A549 (cell line): ENCODE results near the gene S100A11. TPM values are rescaled to one million over a fixed set of nuclear protein-coding genes. Genes with fewer than 3 reads are reported as not detected.

ENCODE experiments used
- ATAC-seq, 2 experiments: fragments of 200-7000 bp in 1 of 2; fragments of >200 bp in 1 of 2; cut with Nextera tagmentation in 1 of 2; cut with Tn5 transposase in 1 of 2; 3 replicates each; pipeline versions ENCODE4 v1.8.0 to v1.9.1; 2018 to 2020; ENCODE audit warnings: mild to moderate bottlenecking in 1 of 2, moderate library complexity in 1 of 2
- CTCF ChIA-PET: fragments of 300-600 bp; sonication (Branson Sonifier 250); formaldehyde crosslinking; extraction: SDS; loops from one replicate; lab custom pipeline; 2021; ENCODE audit warnings: antibody characterized with exemption, inconsistent platforms; lab: Yijun Ruan, JAX
- POLR2A ChIA-PET: fragments of 350-600 bp; formaldehyde crosslinking; extraction: SDS; loops from one replicate; lab custom pipeline; 2021; ENCODE audit warnings: antibody characterized with exemption, inconsistent platforms; lab: Yijun Ruan, JAX
- DNase-seq, 2 experiments: peaks; one replicate each; pipeline versions ENCODE4 v3.0.0 to v3.0.0-alpha.2; 2011 to 2016; ENCODE audit warnings: low read depth in 1 of 2, low spot score in 1 of 2
- FAIRE-seq: peaks from 2 replicates; lab custom pipeline; 2011; peaks lifted over from hg19 to GRCh38; lab: Jason Lieb, UNC
- H3K27ac ChIP-seq, 2 experiments: fragments of >200 bp; sonication (Bioruptor Twin); formaldehyde crosslinking; 3 replicates each; pipeline ENCODE4 v1.5.1; 2016 to 2017
- H3K4me1 ChIP-seq: fragments of >200 bp; sonication (Bioruptor Twin); formaldehyde crosslinking; 3 replicates; pipeline ENCODE4 v1.6.1; 2016
- H3K4me2 ChIP-seq: fragments of >200 bp; sonication (Bioruptor Twin); formaldehyde crosslinking; 3 replicates; pipeline ENCODE4 v1.6.1; 2016
- H3K4me3 ChIP-seq: fragments of >200 bp; sonication (Bioruptor Twin); formaldehyde crosslinking; 3 replicates; pipeline ENCODE4 v1.5.1; 2016
- H3K9me3 ChIP-seq: fragments of >200 bp; sonication (Bioruptor Twin); formaldehyde crosslinking; 3 replicates; pipeline ENCODE4 v1.6.1; 2016
- CBX2 ChIP-seq: fragments of 200-600 bp; sonication (generic); IDR thresholded peaks from 2 replicates; pipeline ENCODE4 v1.6.1; 2016; ENCODE audit warnings: low read depth, mild to moderate bottlenecking, borderline replicate concordance
- CBX8 ChIP-seq: fragments of 200-600 bp; sonication (generic); IDR thresholded peaks from 2 replicates; pipeline ENCODE4 v1.6.1; 2016
- CHD2 ChIP-seq: fragments of 150-350 bp; IDR thresholded peaks from 2 replicates; pipeline ENCODE4 v1.6.1; 2014; ENCODE audit warnings: low read length; ENCODE audit not compliant: partially characterized antibody
- CHD4 ChIP-seq: fragments of 200-600 bp; sonication (generic); IDR thresholded peaks from 2 replicates; pipeline ENCODE4 v1.6.1; 2016; ENCODE audit warnings: antibody characterized with exemption, mild to moderate bottlenecking, borderline replicate concordance
- EP300 ChIP-seq, 2 experiments: fragments of >200 bp; sonication (Bioruptor Twin); formaldehyde crosslinking; IDR thresholded peaks; 2 replicates in 1 of 2; 3 replicates in 1 of 2; pipeline ENCODE4 v1.6.1; 2016 to 2017
- ESRRA ChIP-seq: fragments of 150-350 bp; IDR thresholded peaks from 2 replicates; pipeline ENCODE4 v1.6.1; 2014; ENCODE audit warnings: mild to moderate bottlenecking, low read length, borderline replicate concordance
- FOSB ChIP-seq: fragments of 250-450 bp; sonication (Bioruptor Pico); IDR thresholded peaks from 2 replicates; pipeline ENCODE4 v1.5.0; 2020; ENCODE audit warnings: mild to moderate bottlenecking, moderate library complexity
- HEYL ChIP-seq: fragments of 250-450 bp; sonication (Bioruptor Pico); IDR thresholded peaks from 2 replicates; pipeline ENCODE4 v1.8.0; 2021; ENCODE audit warnings: mild to moderate bottlenecking, moderate library complexity
- HOXB13 ChIP-seq: fragments of 250-450 bp; sonication (Bioruptor Pico); IDR thresholded peaks from 2 replicates; pipeline ENCODE4 v1.5.0; 2020; ENCODE audit warnings: low read depth, mild to moderate bottlenecking, moderate library complexity
- JUNB ChIP-seq: fragments of >200 bp; sonication (Bioruptor Twin); formaldehyde crosslinking; IDR thresholded peaks from 2 replicates; pipeline ENCODE4 v1.6.1; 2016
- KDM1A ChIP-seq: fragments of 200-600 bp; sonication (generic); IDR thresholded peaks from 2 replicates; pipeline ENCODE4 v1.6.1; 2016; ENCODE audit warnings: low read depth, mild to moderate bottlenecking
- NFE2L2 ChIP-seq: fragments of 150-350 bp; conservative IDR thresholded peaks from 2 replicates; pipeline ENCODE4 v1.6.1; 2014; ENCODE audit warnings: low read length
- NPAS2 ChIP-seq: fragments of 250-450 bp; sonication (Bioruptor Pico); IDR thresholded peaks from 2 replicates; pipeline ENCODE4 v1.8.0; 2022; ENCODE audit warnings: mild to moderate bottlenecking, moderate library complexity, borderline replicate concordance
- NR3C1 ChIP-seq: fragments of >200 bp; sonication (Bioruptor Twin); formaldehyde crosslinking; IDR thresholded peaks from 3 replicates; pipeline ENCODE4 v1.6.1; 2017
- POLR2A ChIP-seq: IDR thresholded peaks from 2 replicates; pipeline ENCODE4 v1.6.1; 2012; ENCODE audit warnings: mild to moderate bottlenecking, low read length
- POLR2AphosphoS2 ChIP-seq: conservative IDR thresholded peaks from 2 replicates; pipeline ENCODE4 v1.6.1; 2012; ENCODE audit warnings: low read length, improper control_type of control experiment, inconsistent platforms
- RARB ChIP-seq: fragments of 250-450 bp; sonication (Bioruptor Pico); IDR thresholded peaks from 2 replicates; pipeline ENCODE4 v1.8.0; 2021; ENCODE audit warnings: mild to moderate bottlenecking, moderate library complexity
- RCOR1 ChIP-seq: fragments of 150-350 bp; IDR thresholded peaks from 2 replicates; pipeline ENCODE4 v1.6.1; 2014; ENCODE audit warnings: antibody characterized with exemption, low read length, low read depth
- SREBF2 ChIP-seq: fragments of 450-650 bp; IDR thresholded peaks from 2 replicates; pipeline ENCODE4 v1.6.1; 2014; ENCODE audit warnings: mild to moderate bottlenecking, moderate library complexity
- TFCP2L1 ChIP-seq: fragments of 250-450 bp; sonication (Bioruptor Pico); IDR thresholded peaks from 2 replicates; pipeline ENCODE4 v1.5.0; 2021; ENCODE audit warnings: mild to moderate bottlenecking
- TP53 ChIP-seq: fragments of 250-450 bp; sonication (Bioruptor Pico); IDR thresholded peaks from 2 replicates; pipeline ENCODE4 v1.5.0; 2021; ENCODE audit warnings: mild to moderate bottlenecking, moderate library complexity
- ZFP36 ChIP-seq: fragments of 450-650 bp; IDR thresholded peaks from 2 replicates; pipeline ENCODE4 v1.6.1; 2014; ENCODE audit warnings: borderline replicate concordance; ENCODE audit not compliant: partially characterized antibody
- ZNF302 ChIP-seq: fragments of 250-450 bp; sonication (Bioruptor Pico); IDR thresholded peaks from 2 replicates; pipeline ENCODE4 v1.9.0; 2021; ENCODE audit warnings: inconsistent platforms, mild to moderate bottlenecking, moderate library complexity
- ZSCAN20 ChIP-seq: fragments of 250-450 bp; sonication (Bioruptor Pico); IDR thresholded peaks from 2 replicates; pipeline ENCODE4 v1.8.0; 2022; ENCODE audit warnings: mild to moderate bottlenecking, moderate library complexity
- WGBS: methylation state at CpG from one replicate; pipeline ENCODE4 v1.1.6; 2017; ENCODE audit errors: missing lambda C conversion rate; 5-methylcytosine and 5-hydroxymethylcytosine counted together
- polyA plus RNA-seq, 4 experiments: library from polyadenylated mRNA; depleted of rRNA in 3 of 4; stranded (reverse); fragments of >200 nt; fragmentation: RNase III in 1 of 4; extraction: RNeasy Plus Mini Kit Qiagen cat#74134 plus additional on column Dnase treatment in 1 of 4; gene quantifications; 2 replicates in 3 of 4; 3 replicates in 1 of 4; pipeline ENCODE4 v1.2.3, GENCODE V29; 2011 to 2017
- TF ChIP-seq, protein P1 (sequence below): fragments of 150-350 bp; IDR thresholded peaks from 2 replicates; pipeline ENCODE4 v1.6.1; 2014; ENCODE audit warnings: low read depth, mild to moderate bottlenecking, low read length
- TF ChIP-seq, protein P2 (sequence below): fragments of >200 bp; sonication (Bioruptor Twin); formaldehyde crosslinking; IDR thresholded peaks from 2 replicates; pipeline ENCODE4 v1.6.1; 2016
- TF ChIP-seq, protein P3 (sequence below): fragments of 250-450 bp; sonication (Bioruptor Pico); IDR thresholded peaks from 2 replicates; pipeline ENCODE4 v1.5.0; 2020; ENCODE audit warnings: low read depth, mild to moderate bottlenecking, moderate library complexity
- TF ChIP-seq, protein P4 (sequence below): IDR thresholded peaks from 2 replicates; pipeline ENCODE4 v1.6.1; 2012
- TF ChIP-seq, protein P5 (sequence below): fragments of 450-650 bp; IDR thresholded peaks from 2 replicates; pipeline ENCODE4 v1.6.1; 2014; ENCODE audit warnings: antibody characterized with exemption
- TF ChIP-seq, protein P6 (sequence below): fragments of 250-450 bp; sonication (Bioruptor Pico); IDR thresholded peaks from 2 replicates; pipeline ENCODE4 v1.5.0; 2021; ENCODE audit warnings: mild to moderate bottlenecking, moderate library complexity, borderline replicate concordance

The S100A11 gene
- polyA plus RNA-seq, 2 of the 4 experiments (the other 2 are of a cell fraction): 671 to 1,531 TPM

DNA sequence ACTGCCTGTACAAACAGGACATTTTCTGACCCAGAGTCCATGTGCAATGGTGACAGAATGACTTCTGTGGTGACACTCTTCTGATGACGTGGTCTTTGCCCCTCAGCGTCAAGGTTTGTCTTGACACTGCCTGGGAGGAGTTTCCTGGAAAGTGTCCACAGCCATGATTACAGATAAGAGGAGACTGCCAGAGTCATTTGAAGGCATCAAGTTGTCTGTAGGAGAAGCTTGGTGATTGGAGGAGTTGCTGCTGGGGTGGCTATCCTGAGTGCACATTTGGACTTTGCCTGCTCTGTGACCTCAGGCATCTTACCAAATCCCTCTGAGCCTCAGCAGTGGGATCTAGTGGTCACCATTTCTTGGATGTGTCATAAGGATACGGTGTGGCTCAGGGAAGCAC, 34.3 kb upstream of the S100A11 start:
- H3K4me3 ChIP-seq: no peak overlapping the region
- no peak overlapping the region for H3K27ac ChIP-seq
- H3K4me2 ChIP-seq: no peak overlapping the region
- DNase-seq: no peak
- ChIA-PET POLR2A (no interaction called here), CTCF (interaction anchor here (1.4 to 1.5 kb wide), 2 partner anchors 18 to 115 kb away, joined by 3 to 4 read pairs; no protein-coding TSS in a partner anchor)
- TF ChIP-seq RCOR1 (no peak), ZSCAN20 (CRISPR knock-in tag) (no peak), CHD4 (no peak), ZNF302 (no peak), ZFP36 (no peak), FOSB (no peak), HEYL (CRISPR knock-in tag) (no peak), TP53 (CRISPR knock-in tag) (no peak), NFE2L2 (no peak), POLR2A (no peak), EP300 (IDR thresholded peaks at IDR 0.05) (no peak), NR3C1 (no peak), CBX2 (no peak), TFCP2L1 (no peak)
- TF ChIP-seq, protein P1, sequence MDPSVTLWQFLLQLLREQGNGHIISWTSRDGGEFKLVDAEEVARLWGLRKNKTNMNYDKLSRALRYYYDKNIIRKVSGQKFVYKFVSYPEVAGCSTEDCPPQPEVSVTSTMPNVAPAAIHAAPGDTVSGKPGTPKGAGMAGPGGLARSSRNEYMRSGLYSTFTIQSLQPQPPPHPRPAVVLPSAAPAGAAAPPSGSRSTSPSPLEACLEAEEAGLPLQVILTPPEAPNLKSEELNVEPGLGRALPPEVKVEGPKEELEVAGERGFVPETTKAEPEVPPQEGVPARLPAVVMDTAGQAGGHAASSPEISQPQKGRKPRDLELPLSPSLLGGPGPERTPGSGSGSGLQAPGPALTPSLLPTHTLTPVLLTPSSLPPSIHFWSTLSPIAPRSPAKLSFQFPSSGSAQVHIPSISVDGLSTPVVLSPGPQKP: no peak
- TF ChIP-seq, protein P2, sequence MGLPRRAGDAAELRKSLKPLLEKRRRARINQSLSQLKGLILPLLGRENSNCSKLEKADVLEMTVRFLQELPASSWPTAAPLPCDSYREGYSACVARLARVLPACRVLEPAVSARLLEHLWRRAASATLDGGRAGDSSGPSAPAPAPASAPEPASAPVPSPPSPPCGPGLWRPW: no peak
- TF ChIP-seq, protein P3, sequence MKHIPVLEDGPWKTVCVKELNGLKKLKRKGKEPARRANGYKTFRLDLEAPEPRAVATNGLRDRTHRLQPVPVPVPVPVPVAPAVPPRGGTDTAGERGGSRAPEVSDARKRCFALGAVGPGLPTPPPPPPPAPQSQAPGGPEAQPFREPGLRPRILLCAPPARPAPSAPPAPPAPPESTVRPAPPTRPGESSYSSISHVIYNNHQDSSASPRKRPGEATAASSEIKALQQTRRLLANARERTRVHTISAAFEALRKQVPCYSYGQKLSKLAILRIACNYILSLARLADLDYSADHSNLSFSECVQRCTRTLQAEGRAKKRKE (CRISPR knock-in tag): no peak
- TF ChIP-seq, protein P4, sequence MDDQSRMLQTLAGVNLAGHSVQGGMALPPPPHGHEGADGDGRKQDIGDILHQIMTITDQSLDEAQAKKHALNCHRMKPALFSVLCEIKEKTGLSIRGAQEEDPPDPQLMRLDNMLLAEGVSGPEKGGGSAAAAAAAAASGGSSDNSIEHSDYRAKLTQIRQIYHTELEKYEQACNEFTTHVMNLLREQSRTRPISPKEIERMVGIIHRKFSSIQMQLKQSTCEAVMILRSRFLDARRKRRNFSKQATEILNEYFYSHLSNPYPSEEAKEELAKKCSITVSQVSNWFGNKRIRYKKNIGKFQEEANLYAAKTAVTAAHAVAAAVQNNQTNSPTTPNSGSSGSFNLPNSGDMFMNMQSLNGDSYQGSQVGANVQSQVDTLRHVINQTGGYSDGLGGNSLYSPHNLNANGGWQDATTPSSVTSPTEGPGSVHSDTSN: no peak
- TF ChIP-seq, protein P5, sequence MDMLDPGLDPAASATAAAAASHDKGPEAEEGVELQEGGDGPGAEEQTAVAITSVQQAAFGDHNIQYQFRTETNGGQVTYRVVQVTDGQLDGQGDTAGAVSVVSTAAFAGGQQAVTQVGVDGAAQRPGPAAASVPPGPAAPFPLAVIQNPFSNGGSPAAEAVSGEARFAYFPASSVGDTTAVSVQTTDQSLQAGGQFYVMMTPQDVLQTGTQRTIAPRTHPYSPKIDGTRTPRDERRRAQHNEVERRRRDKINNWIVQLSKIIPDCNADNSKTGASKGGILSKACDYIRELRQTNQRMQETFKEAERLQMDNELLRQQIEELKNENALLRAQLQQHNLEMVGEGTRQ: no peak
- TF ChIP-seq, all 56 proteins: peak for 0
- no peaks in the 10 kb centered on the region for H3K9me3 ChIP-seq
- ATAC-seq (no peak), FAIRE-seq (no peak)
- no peaks in the 10 kb centered on the region for H3K4me1 ChIP-seq
- 34% methylated on average over 3 of the region's 3 CpGs for WGBS

DNA sequence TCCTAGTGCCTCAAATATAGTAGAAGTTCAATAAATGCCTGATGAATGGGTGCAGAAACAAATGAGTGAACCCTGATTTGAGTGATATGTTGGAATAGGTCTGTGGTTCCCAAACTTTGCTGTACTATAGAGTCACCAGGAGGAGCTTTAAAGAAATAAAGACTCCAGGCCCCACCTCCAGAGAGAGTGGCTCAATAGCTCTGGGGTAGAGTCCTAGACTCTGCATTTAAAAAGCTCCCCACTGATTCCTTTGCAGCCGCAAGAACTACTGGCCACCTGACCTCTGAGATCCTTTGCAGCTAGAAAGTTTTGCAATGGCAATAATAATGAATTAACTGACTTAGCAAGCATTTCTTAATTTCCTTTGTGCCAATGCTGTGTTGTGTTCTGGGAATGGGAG, 31.1 kb upstream of the S100A11 start:
- Histone ChIP-seq H3K27ac (no peak overlapping the region), H3K9me3 (no peaks in the 10 kb centered on the region), H3K4me2 (no peak overlapping the region), H3K4me1 (no peaks in the 10 kb centered on the region), H3K4me3 (no peak overlapping the region)
- ChIA-PET CTCF (interaction anchor here (0.9 to 1.4 kb wide), 5 partner anchors 12 to 118 kb away, joined by 3 to 6 read pairs (median 3); no protein-coding TSS in a partner anchor), POLR2A (no interaction called here)
- WGBS: 94% methylated on average over 1 of the region's 1 CpG
- DNase-seq (no peak), FAIRE-seq (no peak), ATAC-seq (no peak)
- no peak for TF ChIP-seq FOSB
- no peak for TF ChIP-seq CBX8
- no peak for TF ChIP-seq KDM1A
- TF ChIP-seq POLR2A: no peak
- TF ChIP-seq, protein P6, sequence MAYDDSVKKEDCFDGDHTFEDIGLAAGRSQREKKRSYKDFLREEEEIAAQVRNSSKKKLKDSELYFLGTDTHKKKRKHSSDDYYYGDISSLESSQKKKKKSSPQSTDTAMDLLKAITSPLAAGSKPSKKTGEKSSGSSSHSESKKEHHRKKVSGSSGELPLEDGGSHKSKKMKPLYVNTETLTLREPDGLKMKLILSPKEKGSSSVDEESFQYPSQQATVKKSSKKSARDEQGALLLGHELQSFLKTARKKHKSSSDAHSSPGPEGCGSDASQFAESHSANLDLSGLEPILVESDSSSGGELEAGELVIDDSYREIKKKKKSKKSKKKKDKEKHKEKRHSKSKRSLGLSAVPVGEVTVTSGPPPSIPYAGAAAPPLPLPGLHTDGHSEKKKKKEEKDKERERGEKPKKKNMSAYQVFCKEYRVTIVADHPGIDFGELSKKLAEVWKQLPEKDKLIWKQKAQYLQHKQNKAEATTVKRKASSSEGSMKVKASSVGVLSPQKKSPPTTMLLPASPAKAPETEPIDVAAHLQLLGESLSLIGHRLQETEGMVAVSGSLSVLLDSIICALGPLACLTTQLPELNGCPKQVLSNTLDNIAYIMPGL (CRISPR knock-in tag): no peak
- TF ChIP-seq ESRRA: no peak
- TF ChIP-seq JUNB: no peak
- TF ChIP-seq, protein P1: no peak
- no peak for TF ChIP-seq HEYL (CRISPR knock-in tag)
- TF ChIP-seq HOXB13 (CRISPR knock-in tag): no peak
- TF ChIP-seq, protein P4: no peak
- no peak for TF ChIP-seq CHD2
- no peak for TF ChIP-seq RARB (CRISPR knock-in tag)
- no peak for TF ChIP-seq POLR2AphosphoS2
- no peak for TF ChIP-seq SREBF2
- TF ChIP-seq ZNF302: no peak
- TF ChIP-seq NPAS2: no peak
